DMS153 (cell line): ENCODE results near the gene AGRP.
"Not testable (repeated sequence)": the region's sequence is repeated elsewhere in the genome, so short reads cannot be mapped to it uniquely, and the experiment has no call there.

Experiments used
- DNase-seq: peaks from one replicate; lab custom pipeline; 2025; lab: John Stamatoyannopoulos, UW

AGRP gene, protein sequence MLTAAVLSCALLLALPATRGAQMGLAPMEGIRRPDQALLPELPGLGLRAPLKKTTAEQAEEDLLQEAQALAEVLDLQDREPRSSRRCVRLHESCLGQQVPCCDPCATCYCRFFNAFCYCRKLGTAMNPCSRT

DNA sequence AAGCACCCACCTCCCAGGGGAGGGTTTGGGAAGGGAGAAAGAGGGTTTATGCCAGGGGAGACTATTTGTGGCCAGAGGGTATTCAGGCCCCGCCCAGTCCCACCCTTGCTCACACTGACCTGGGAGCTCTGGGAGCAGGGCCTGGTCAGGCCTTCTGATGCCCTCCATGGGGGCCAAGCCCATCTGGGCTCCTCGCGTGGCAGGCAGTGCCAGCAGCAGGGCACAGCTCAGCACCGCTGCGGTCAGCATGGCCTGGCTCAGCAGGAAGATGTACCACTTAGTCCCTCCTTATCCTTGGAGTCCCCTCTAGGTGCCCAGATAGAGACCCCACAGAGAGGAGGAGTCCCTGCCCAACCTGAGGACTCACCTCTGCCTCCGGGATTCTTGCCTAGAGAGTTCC lies at the start of gene AGRP:
Gene AGRP, minus strand, starts transcription at position 398 of the 400 bp plus-strand sequence. Its CDS starts 149 bp downstream, at position 249.
- no peak for DNase-seq

DNA sequence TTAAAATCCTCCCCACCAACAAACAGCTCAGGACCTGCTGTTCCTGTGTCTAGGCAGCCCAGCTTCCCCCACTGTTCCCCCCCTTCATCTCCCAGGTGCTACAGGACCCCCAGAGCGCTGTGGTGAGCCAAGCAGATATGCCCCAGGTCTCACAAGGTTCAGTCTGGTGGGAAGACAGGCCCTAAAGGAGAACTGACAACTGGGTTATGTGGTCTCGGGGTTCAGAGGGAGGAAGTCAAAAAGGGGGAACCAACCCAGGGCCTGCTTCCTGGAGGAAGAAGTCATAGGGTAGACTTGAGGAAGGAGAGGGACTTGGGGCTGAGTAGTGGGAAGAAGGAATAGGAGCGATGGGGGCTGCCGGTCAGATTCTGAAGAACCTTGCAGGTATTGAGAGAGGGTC lies 47.9 kb upstream of the AGRP start:
- DNase-seq, result no peak

DNA sequence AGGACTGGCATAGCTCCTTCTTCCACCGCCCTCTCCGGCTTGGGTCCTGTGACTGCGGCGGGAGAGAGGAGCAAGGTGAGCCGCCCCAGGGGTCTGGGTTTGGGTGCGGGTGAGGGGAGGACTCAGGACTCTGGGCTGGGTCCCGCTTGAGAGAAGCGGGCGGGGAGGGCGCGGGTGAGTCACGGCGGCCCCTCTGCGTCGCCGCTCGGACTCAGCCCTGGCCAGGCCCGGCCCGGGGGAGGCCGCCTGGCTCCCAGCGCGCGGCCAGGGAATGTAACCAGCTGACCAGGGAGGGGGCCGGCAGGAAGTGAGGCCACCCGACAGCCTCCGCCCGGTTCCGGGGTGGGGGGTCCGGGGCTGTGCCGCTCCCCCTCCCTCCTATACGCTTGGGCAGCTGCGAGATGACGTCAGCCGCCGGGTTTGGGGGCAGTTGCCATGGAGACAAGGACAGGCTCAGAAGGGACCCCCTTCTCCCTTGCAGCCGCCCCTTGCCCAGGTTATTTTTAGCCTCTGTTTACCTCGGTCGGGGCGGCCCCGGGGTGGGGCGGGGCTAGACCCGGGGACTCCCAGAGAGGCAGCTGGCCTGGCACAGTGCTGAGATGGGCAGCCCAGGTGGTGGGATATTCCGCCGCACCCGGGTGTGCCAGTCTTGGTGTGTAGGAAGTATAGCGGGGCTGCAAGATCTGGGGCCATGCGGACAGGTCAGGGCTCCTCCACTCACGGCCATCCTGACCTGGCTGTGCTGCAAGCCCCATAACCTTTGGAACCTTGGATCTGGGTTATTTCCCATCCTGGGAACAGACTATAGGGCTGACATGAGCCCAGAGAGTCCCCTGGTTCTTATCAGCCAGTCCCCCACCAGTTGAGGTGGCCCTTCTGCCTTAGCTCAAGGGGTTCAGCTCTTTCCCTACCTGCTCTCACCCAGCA lies 46.9 kb upstream of the AGRP start:
- DNase-seq, result no peak

DNA sequence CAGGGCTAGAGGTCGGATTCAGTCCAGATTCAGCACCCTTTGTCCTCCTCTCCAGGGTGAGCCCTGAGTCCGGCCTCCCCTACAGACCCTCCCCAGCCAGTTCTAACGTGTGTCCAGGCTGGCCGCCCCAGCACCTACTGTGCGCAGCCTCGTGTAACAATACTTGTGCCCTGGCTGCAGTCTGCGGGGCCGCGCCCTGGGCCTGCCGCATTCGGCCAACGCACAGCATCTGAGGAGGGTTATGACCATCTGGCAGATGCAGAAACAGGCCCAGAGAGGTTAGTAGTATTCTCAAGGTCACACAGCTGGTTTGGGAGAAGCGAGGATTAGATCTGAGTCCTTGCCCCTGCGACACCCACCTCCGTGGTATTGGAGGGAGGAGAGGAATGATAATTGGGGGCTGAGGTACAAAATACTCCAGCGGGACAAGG lies 46.2 kb upstream of the AGRP start:
- DNase-seq, result no peak

DNA sequence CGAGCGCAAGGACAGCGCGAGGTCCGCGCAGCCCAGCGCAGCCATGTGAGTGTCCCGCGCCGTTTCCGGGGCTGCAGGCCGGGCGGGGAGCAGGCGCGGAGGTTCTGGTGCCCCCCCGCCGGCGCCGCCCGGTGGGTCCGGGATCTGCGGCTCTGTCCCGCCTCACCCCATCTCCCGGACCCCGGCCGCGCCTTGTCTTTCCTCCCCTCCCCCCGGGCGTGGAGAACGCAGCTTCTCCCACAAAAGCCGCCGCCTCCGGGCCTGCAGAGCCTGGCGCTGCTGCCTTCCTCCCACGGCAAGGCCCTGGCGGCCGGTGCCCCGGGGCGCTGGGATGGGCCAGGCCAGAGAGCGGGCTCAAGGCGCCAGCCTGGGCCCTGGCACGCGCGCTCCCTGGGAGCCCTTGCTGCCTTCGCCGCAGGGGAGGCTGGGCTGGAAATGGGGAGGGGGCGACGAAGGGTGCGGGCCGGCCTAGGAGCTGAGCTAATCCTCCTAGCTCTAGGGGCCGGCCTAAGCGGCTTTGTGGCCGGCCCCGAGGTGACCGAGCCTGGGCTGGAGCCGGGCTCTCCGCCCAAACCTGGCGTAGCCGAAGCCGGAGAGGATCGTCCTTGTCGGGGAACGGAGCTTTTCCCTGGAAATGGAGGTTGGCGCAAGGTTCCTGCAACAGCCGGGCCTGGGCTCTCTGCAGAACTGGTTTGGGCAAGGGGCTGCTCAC lies 45.7 kb upstream of the AGRP start:
- no peak for DNase-seq

DNA sequence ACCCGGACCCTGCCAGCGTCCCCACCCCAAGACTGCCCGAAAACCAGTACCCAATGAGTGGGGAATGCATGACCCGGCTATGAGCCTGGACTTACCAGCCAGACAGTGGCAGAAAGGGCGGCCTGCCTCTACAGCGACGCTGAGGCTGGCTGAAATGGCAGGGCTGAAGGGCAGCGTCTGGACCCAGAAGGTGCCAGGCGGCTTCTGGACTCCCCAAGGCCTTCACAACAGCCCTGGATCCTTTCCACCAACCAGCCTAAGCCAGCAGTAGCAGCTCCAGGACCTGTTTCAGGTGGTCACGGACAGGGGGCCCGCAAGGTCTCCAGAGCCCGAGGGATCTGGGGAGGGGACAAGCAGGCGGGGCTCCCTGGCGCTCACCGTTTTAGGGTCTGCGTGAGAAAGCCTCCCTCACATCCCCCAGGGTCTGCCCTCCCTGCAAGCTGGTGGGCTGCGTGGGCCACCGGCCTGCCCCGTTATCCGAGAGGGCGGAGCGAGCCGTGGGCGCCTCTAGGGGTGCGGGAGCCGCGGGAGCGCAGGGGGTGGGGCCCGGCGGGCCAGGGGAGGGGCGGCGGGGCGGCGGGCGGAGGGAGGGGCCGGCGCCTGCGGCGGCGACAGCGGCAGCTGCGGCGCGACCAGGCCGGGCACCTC lies 45.0 kb upstream of the AGRP start, which contains the start of gene RIPOR1:
Gene RIPOR1, plus strand, starts transcription at position 608 of the 648 bp plus-strand sequence. CDS start 9,618 bp downstream, outside the sequence.
- DNase-seq, result no peak

DNA sequence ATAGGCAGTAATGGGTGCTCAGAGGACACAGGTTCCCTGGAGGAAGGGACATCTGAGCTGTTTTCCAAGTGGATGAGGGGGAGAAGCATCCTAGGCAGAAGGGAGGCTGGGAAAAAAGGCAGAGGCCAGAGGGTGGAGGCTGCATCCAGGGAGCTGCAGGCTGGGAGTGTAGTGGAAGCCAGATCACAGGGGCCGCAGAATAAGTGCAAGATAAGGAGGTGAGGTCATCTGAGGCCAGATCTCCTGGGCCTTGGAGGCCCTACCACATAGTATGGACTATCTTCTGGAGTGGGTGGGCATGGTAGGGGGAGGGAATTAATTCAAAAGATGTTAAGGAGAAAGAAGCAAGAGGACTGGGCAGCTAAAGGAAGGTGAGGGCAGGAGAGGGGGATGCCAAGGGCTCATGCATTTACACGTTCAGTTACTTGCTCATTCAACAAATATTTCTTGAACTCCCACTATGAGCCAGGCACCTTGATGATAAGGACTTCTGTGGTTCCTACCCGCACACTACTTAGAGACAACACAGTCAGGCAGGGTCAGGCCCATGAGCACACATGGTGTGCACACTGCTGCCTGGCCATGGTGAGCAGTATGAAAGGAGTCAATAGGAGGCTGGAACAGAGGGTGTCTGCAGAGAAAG lies 42.9 kb upstream of the AGRP start:
- no peak for DNase-seq

DNA sequence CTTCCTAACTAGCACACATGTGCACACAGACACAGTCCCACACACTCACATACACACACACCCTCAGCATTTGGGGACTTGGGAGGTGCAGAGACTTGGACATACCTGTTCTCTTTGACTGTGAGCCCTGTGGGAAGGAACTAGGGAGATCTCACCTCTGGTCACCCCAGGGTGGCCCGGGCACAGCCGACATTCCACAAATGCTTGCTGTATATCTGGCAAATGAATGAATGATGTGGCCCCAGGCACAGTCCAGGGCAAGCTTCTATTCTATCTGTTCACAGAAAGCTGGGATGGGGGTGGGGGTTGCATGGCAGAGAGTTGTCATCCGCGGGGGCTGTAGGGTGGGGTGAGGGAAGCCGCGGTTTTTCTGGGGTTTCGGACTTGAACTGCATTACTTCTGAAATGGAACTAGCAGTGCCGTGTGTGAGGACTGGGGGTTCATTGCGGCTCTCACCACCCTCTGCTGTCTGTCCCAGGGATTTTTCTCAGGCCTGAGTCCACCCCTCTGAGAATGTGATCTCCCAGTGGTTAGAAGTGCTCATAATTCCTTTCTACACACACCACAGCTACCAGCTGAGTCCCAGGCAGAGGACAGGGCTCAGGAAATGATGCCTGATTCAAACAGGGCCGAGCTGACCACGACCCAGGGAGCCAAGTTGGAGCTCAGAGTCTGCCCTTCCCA lies 42.0 kb upstream of the AGRP start:
- DNase-seq, result no peak

DNA sequence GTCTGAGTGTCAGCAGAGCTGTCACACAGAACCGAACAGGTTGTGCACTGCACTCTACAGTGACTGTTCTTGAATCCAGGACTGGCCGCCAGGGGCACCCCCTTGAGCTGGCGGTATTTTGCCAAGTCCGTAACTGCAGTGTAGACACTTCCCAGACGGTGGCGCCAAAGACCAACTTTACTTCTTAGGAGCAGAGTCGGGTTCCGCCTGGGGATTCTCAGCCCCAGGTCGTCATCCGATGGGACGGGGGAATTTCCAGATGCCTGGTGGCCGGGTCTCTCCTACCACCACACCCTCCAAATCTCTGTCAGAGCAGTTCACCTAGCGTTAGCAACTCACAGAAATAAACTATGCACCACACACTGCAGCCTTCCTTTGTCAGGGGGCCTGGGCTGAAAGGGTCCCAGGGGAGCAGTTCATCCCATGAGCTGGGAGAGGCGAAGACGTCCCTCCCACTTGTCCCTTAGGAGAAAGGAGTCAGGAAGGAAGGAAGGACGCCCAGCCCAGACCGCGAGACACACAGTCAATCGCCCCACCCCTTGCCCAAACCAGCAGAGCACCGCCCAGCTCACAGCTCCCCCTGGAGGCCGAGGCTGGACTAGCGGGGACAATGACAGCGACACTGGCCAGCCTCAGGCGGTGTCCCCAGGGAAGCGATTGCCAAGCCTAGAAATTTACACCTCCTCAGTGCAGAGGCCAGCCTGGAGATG lies 37.9 kb upstream of the AGRP start:
- peak; percentile 89 for DNase-seq

DNA sequence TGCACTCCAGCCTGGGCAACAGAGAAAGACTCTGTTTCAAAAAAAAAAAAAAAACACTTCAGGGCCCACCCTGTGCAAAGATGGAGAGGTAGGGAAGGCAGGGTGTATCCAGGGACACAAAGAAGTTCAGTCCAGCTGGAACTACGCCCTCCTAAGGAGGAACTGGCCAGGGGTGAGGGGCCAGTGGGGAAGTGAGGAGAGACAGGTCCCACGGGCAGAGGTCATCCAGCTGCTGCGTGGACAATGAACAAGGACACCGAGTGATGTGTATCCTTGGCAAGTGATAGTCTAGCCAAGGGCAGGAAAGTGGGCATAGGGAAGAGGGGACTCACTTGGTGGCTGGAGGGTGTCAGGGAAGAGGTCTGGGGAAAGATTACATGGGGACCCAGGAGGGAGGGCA lies 35.9 kb upstream of the AGRP start:
- DNase-seq, result no peak

DNA sequence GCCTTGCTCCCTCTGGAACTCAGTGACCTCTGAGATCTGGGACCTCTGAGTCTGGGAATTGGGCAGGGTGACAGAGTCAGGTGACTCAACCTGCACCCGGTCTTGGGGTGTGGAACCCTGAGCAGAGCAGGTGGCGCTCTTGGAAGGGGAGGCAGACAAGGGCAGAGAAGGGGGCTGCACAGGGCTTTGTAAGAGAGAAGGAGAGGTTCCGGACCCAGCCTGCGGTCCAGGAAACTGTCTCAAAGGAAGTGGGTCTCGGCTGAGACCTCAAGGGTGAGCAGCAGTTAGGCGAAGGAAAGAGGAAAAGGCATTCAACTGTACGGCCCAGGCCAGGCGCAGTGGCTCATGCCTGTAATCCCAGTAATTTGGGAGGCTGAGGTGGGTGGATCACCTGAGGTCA lies 35.3 kb upstream of the AGRP start:
- no peak for DNase-seq

DNA sequence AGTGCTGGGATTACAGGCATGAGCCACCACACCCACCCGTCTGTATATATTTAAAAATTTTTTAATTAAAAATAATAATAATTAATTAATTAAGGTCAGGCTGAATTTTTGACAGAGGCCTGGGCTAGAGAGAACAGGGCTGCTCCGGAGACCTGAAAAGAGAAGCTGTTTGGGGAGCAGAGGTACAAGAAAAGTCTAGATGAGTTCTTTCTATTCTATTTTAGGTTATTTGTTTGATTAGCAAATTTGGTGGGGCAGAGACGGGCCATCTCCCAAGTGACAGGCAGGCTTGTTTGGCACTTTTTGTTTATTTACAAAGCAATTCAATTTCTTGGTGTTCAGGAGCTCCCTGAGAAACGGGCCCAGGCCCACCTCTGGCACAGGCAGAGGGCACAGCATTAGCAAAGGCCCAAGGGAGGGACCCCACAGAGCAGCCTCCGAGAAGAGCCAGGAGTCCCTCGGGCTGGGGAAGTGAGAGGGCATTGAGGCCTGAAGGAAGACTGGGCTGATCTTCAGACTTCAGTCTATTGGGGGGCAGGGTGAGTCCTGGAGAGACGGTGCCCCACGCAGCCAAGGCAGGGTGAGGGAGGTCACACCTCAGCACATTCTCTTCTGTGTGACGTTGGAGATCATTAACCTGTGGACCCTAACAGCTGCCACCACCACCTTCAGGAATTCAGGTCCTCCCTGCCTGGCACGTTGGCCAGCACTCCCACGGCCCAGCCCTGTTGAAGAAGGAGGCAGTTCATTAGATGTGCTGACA lies 34.5 kb upstream of the AGRP start:
- no peak for DNase-seq

DNA sequence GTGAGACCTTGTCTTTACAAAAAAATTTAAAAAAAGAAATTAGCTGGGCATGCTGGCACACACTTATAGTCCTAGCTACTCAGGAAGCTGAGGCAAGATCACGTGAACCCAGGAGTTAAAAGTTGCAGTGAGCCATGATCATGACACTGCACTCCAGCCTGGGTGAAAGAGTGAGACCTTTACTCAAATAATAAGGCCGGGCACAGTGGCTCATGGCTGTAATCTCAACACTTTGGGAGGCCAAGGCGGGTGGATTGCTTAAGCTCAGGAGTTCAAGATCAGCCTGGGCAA lies 33.8 kb upstream of the AGRP start:
- no peak for DNase-seq

DNA sequence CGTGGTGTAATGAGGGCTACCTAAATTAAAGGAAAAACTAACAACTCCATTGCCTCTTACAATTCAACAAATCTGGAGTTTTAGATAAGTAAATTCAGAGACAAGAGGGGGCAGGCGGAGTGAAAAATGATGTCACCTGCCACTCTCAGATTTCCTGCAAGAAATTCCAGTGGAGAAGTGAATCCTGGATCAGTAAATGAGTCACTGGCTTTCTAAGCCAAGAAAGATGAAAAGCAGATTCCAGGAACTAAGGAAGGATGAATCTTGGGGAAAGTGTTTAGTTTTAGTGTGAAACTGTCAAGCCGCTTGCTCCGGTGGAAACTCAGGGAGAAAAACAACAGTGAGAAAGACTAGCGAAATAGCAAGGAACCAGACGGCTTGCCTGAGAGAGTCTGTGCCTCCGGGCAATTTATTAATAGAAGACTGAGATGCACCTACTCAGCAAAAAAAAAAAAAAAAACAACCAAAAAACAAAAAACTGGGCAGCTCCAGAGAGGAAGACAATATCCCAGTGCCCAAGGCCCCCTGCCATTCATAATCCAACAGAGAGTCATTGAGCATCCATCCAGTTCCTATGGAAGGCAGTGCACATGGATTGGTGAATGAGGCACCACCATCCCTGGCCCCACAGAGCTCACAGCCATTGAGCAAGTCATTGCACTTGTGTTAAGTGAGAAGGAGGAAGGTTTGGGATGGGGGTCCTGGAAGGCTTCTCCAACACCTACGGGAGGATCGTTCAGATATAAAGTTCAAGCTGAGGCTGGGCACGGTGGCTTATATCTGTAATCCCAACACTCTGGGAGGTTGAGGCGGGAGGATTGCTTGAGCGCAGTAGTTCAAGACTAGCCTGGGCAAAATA lies 33.2 kb upstream of the AGRP start:
- no peak for DNase-seq

DNA sequence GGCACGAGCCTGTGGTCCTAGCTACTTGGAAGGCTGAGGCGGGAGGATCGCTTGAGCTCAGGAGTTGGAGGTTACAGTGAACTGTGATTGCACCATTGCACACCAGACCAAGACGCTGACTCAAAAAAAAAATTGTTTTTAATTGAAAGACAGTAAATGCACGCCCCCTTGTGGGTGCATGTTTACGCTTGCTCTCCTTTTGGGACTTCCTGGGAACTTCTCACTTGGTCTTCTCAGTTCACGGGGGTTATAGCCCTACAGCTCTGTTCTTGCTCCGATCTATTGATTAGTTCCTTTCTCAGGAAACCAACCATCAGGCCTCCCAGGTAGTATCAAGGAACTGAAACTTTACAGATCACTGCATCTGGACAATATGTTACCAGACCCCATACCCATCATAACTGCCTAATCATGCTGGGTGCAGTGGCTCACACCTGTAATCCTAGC lies 31.1 kb upstream of the AGRP start:
- peak; percentile 56 for DNase-seq

DNA sequence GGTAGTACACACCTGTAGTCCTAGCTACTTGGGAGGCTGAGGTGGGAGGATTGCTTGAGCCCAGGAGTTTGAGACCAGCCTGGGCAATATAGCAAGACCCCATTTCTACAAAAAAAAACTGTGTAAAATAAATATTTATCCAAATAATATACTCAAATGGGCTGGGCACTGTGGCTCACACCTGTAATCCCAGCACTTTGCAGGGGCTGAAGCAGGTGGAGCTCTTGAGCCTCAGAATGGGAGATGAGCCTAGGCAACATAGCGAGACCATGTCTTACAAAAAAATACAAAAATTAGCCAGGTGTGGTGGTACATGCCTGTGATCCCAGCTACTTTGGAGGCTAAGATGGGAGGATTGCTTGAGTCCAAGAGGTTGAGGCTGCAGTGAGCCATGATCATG lies 30.5 kb upstream of the AGRP start:
- not testable (repeated sequence) for DNase-seq

DNA sequence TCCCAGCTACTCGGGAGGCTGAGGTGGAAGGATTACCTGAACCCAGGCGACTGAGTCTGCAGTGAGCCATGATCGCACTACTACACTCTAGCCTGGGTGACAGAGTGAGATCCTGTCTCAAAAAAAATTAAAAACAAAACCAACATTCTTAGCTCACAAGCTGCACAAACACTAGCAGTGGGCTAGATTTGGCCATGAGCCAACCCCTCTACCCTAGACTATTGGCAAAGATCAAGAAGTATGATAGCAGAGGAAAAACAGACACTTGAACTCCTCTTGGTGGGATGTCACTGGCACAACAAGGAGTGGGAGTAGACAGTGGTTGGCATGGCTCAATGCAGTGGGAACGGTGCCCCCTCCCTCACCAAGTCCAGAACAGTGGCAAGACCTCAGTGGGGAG lies 25.7 kb upstream of the AGRP start:
- DNase-seq, result no peak

DNA sequence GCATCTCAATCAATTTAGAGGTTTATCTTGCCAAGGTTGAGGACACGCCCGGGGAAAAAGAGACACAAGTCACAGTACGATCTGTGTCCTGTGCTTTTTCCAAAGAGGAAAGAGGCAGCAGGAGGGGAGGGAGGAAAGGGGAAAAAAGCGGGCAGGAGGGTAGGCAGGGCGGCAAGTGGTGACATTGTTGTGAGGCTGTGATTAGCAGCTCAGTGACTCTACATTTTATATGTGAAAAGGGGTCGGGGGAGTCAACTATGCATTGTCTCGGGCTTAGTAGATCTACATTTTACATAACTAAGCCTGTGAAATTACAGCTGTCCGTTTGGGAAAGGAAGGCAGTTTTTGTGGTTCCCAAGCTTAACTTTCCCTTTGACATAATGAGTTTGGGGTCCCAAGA lies 23.1 kb upstream of the AGRP start:
- no peak for DNase-seq
